ENCODE data around the gene MOCS2.

GRCh38 chr5:53095217-53095616 lies 14.3 kb downstream of the MOCS2 start:
- TF ChIP-seq CTCF (IDR thresholded peaks at IDR 0.05), result no peak
- TF ChIP-seq POLR2A (IDR thresholded peaks at IDR 0.05), result no peak
